ENCODE data around the gene CTXND2.

DNA sequence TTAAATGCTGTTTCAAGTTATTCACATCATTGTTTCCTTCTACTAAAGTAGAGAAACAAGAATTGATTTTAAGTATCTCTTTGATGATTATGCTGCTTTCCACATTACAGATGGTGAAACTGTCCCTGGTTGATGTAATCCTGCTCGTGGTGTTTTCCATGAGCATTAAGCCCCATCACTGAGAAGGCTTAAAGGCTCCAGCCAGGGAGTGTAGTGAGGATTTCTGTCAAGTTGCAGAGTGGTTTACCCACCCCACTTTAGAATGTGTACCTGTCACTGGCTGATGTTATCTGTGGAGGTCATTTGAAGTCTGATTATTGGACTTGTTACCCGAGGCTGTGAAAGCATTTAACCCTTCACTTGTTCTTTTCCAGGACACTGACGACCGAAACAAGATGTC is 74.8 kb downstream of the CTXND2 start:
- TF ChIP-seq, protein P1, sequence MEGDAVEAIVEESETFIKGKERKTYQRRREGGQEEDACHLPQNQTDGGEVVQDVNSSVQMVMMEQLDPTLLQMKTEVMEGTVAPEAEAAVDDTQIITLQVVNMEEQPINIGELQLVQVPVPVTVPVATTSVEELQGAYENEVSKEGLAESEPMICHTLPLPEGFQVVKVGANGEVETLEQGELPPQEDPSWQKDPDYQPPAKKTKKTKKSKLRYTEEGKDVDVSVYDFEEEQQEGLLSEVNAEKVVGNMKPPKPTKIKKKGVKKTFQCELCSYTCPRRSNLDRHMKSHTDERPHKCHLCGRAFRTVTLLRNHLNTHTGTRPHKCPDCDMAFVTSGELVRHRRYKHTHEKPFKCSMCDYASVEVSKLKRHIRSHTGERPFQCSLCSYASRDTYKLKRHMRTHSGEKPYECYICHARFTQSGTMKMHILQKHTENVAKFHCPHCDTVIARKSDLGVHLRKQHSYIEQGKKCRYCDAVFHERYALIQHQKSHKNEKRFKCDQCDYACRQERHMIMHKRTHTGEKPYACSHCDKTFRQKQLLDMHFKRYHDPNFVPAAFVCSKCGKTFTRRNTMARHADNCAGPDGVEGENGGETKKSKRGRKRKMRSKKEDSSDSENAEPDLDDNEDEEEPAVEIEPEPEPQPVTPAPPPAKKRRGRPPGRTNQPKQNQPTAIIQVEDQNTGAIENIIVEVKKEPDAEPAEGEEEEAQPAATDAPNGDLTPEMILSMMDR (optimal IDR thresholded peaks at IDR 0.05 in 1 of 3, IDR thresholded peaks at IDR 0.05 in 1 of 3, conservative IDR thresholded peaks at IDR 0.05 in 1 of 3; ENCODE audit: extremely low read depth in 1 of 3, insufficient read depth in 2 of 3, low read length in 3 of 3), result no peak
- TF ChIP-seq EZH2 (IDR thresholded peaks at IDR 0.05; ENCODE audit: low read length), result no peak

Measured in keratinocyte (primary cell).